ENCODE measurements around the gene MDM2.

GRCh38 chr12:68856510-68856909 lies 48.5 kb downstream of the MDM2 start:
- TF ChIP-seq EZH2 (IDR thresholded peaks at IDR 0.05; ENCODE audit: low read length, unreplicated experiment) (no peak), CTCF (conservative IDR thresholded peaks at IDR 0.05; ENCODE audit: low read depth, low read length) (no peak), EZH2phosphoT487 (IDR thresholded peaks at IDR 0.05; ENCODE audit: borderline replicate concordance, low read length) (no peak)

Measured in PC-3 (cell line).